IMR-90 (cell line): Measurements from ENCODE around the gene MRPL50. TPM values are rescaled to one million over a fixed set of nuclear protein-coding genes. Genes with fewer than 3 reads are reported as not detected.

Experiments used
- ATAC-seq: fragments of 200-7000 bp; cut with Tn5 transposase; 2 replicates; pipeline ENCODE4 v1.9.1; 2020; ENCODE audit warnings: low read depth, mild to moderate bottlenecking, moderate library complexity
- BruUV-seq: library from RNA; stranded (reverse); fragments of 400-500 nt; replicated peaks from 2 replicates; lab custom pipeline; 2021; lab: Mats Ljungman, UMichigan
- CTCF ChIA-PET: fragments of 300-600 bp; formaldehyde crosslinking; extraction: SDS; loops from one replicate; lab custom pipeline; 2021; ENCODE audit warnings: antibody characterized with exemption; lab: Yijun Ruan, JAX
- POLR2A ChIA-PET: fragments of 300-600 bp; sonication (Branson Sonifier 250); formaldehyde crosslinking; loops from one replicate; lab custom pipeline; 2022; ENCODE audit warnings: antibody characterized with exemption; ENCODE audit not compliant: unreplicated experiment; lab: Charles Lee
- DNase-seq: peaks from one replicate; pipeline ENCODE4 v3.0.0; 2013
- H2AFZ ChIP-seq: replicated peaks from 2 replicates; pipeline ENCODE3; 2013; ENCODE audit warnings: low read length, mild to moderate bottlenecking; ENCODE audit not compliant: poor library complexity
- H2AK5ac ChIP-seq: 2 replicates; pipeline ENCODE4 v1.6.1; 2013; ENCODE audit warnings: low read depth, low read length, inconsistent platforms
- H2AK9ac ChIP-seq: replicated peaks from 2 replicates; pipeline ENCODE3; 2013; ENCODE audit warnings: mild to moderate bottlenecking, low read depth, low read length, moderate library complexity; ENCODE audit not compliant: poor library complexity
- H2BK120ac ChIP-seq: 2 replicates; pipeline ENCODE4 v1.6.1; 2013; ENCODE audit warnings: low read depth, low read length, inconsistent platforms
- H2BK15ac ChIP-seq: 3 replicates; pipeline ENCODE4 v1.6.1; 2013; ENCODE audit warnings: low read depth, low read length, inconsistent platforms
- H2BK20ac ChIP-seq: 2 replicates; pipeline ENCODE4 v1.6.1; 2013; ENCODE audit warnings: low read depth, mild to moderate bottlenecking, inconsistent platforms, low read length, moderate library complexity
- H2BK5ac ChIP-seq: 2 replicates; pipeline ENCODE4 v1.6.1; 2013; ENCODE audit warnings: mild to moderate bottlenecking, low read depth, low read length, inconsistent platforms; ENCODE audit not compliant: poor library complexity, severe bottlenecking
- H3K14ac ChIP-seq: replicated peaks from 2 replicates; pipeline ENCODE4 v1.6.1; 2013; ENCODE audit warnings: low read depth, low read length, inconsistent platforms
- H3K18ac ChIP-seq: 2 replicates; pipeline ENCODE4 v1.6.1; 2013; ENCODE audit warnings: low read depth, low read length, control low read depth
- H3K23ac ChIP-seq: 2 replicates; pipeline ENCODE4 v1.6.1; 2013; ENCODE audit warnings: low read depth, low read length, inconsistent platforms
- H3K27ac ChIP-seq: 2 replicates; pipeline ENCODE4 v1.5.1; 2013; ENCODE audit warnings: mild to moderate bottlenecking, control low read depth, low read length; ENCODE audit not compliant: insufficient read depth
- H3K27me3 ChIP-seq: 2 replicates; pipeline ENCODE4 v1.6.1; 2013; ENCODE audit warnings: low read length; ENCODE audit not compliant: control insufficient read depth, insufficient read depth
- H3K36me3 ChIP-seq: 2 replicates; pipeline ENCODE4 v1.6.1; 2013; ENCODE audit warnings: low read length, mixed read lengths; ENCODE audit not compliant: control insufficient read depth, insufficient read depth
- H3K4ac ChIP-seq: 2 replicates; pipeline ENCODE4 v1.6.1; 2013; ENCODE audit warnings: low read depth, low read length, inconsistent platforms
- H3K4me1 ChIP-seq: 2 replicates; pipeline ENCODE4 v1.6.1; 2013; ENCODE audit warnings: low read length, mixed read lengths; ENCODE audit not compliant: control insufficient read depth, insufficient read depth
- H3K4me2 ChIP-seq: 2 replicates; pipeline ENCODE4 v1.6.1; 2013; ENCODE audit warnings: low read depth, mild to moderate bottlenecking, control low read depth, low read length, moderate library complexity
- H3K4me3 ChIP-seq: 2 replicates; pipeline ENCODE4 v1.5.1; 2013; ENCODE audit warnings: low read depth, mild to moderate bottlenecking, control low read depth, low read length, moderate library complexity; ENCODE audit not compliant: insufficient read depth
- H3K56ac ChIP-seq: 2 replicates; pipeline ENCODE4 v1.6.1; 2013; ENCODE audit warnings: low read length, inconsistent platforms; ENCODE audit not compliant: insufficient read depth; ENCODE audit errors: extremely low read depth
- H3K79me1 ChIP-seq, 2 experiments: 2 replicates each; pipeline ENCODE4 v1.6.1; 2013; ENCODE audit warnings: low read length in 2 of 2, inconsistent platforms in 1 of 2, low read depth in 1 of 2
- H3K9ac ChIP-seq: 2 replicates; pipeline ENCODE4 v1.6.1; 2013; ENCODE audit warnings: low read depth, low read length, control low read depth
- H3K9me1 ChIP-seq: 2 replicates; pipeline ENCODE4 v1.6.1; 2013; ENCODE audit warnings: low read length, inconsistent platforms; ENCODE audit not compliant: insufficient read depth
- H3K9me3 ChIP-seq: 2 replicates; pipeline ENCODE4 v1.6.1; 2013; ENCODE audit warnings: low read length; ENCODE audit not compliant: control insufficient read depth, insufficient read depth
- H4K20me1 ChIP-seq: 2 replicates; pipeline ENCODE4 v1.6.1; 2013; ENCODE audit warnings: low read length, inconsistent platforms; ENCODE audit not compliant: insufficient read depth
- H4K5ac ChIP-seq: 2 replicates; pipeline ENCODE4 v1.6.1; 2013; ENCODE audit warnings: mild to moderate bottlenecking, low read depth, low read length, control low read depth
- H4K8ac ChIP-seq, 2 experiments: 2 replicates each; pipeline ENCODE4 v1.6.1; 2013; ENCODE audit warnings: low read depth in 2 of 2, low read length in 2 of 2, control low read depth in 1 of 2, inconsistent platforms in 1 of 2
- H4K91ac ChIP-seq: 2 replicates; pipeline ENCODE4 v1.6.1; 2013; ENCODE audit warnings: low read depth, low read length, inconsistent platforms; ENCODE audit not compliant: insufficient read depth
- BHLHE40 ChIP-seq: fragments of 150-350 bp; IDR thresholded peaks from 2 replicates; pipeline ENCODE4 v1.6.1; 2016; ENCODE audit warnings: mild to moderate bottlenecking, low read depth, low read length
- CEBPB ChIP-seq: IDR thresholded peaks from 2 replicates; pipeline ENCODE4 v1.6.1; 2012; ENCODE audit warnings: low read depth, low read length, improper control_type of control experiment
- ELK1 ChIP-seq: fragments of 150-350 bp; IDR thresholded peaks from 2 replicates; pipeline ENCODE4 v1.6.1; 2016; ENCODE audit warnings: low read depth, mild to moderate bottlenecking, low read length, moderate library complexity, borderline replicate concordance
- MAFK ChIP-seq: IDR thresholded peaks from 2 replicates; pipeline ENCODE4 v1.6.1; 2012; ENCODE audit warnings: low read depth, low read length, improper control_type of control experiment
- MXI1 ChIP-seq: IDR thresholded peaks from 2 replicates; pipeline ENCODE4 v1.6.1; 2012; ENCODE audit warnings: low read depth, mild to moderate bottlenecking, low read length, moderate library complexity, borderline replicate concordance
- POLR2A ChIP-seq: IDR thresholded peaks from 2 replicates; pipeline ENCODE4 v1.6.1; 2012; ENCODE audit warnings: mild to moderate bottlenecking, low read depth, low read length
- RAD21 ChIP-seq: IDR thresholded peaks from 2 replicates; pipeline ENCODE4 v1.6.1; 2012; ENCODE audit warnings: low read length, improper control_type of control experiment
- RCOR1 ChIP-seq: IDR thresholded peaks from 2 replicates; pipeline ENCODE4 v1.6.1; 2012; ENCODE audit warnings: mild to moderate bottlenecking, low read length, improper control_type of control experiment; ENCODE audit not compliant: insufficient replicate concordance
- RFX5 ChIP-seq: IDR thresholded peaks from 2 replicates; pipeline ENCODE4 v1.8.0; 2012; ENCODE audit warnings: low read depth, mild to moderate bottlenecking, low read length, moderate library complexity
- SMC3 ChIP-seq: fragments of 150-350 bp; IDR thresholded peaks from 2 replicates; pipeline ENCODE4 v1.6.1; 2016; ENCODE audit warnings: low read depth, mild to moderate bottlenecking, antibody characterized with exemption, low read length, moderate library complexity
- dilution Hi-C: fragments of 300-500 bp; cut with HindIII; formaldehyde crosslinking; loops from one replicate; pipeline ENCODE4 v1.14.3; 2018; ENCODE audit warnings: low sequenced_read_pairs; ENCODE audit not compliant: unreplicated experiment
- in situ Hi-C: fragments of 300-500 bp; cut with MboI; formaldehyde crosslinking; loops from 3 replicates; pipeline ENCODE4 v1.14.3; 2019; ENCODE audit warnings: low sequenced_read_pairs, inconsistent platforms, mixed read lengths
- intact Hi-C: fragments of 100-400 bp; cut with micrococcal nuclease; formaldehyde crosslinking; loops from 2 replicates; pipeline ENCODE4 v1.10.0; 2022
- polyA plus RNA-seq, 3 experiments: library from polyadenylated mRNA; depleted of rRNA; stranded (reverse); fragments of >200 nt; gene quantifications; 2 replicates each; pipeline ENCODE4 v1.2.3, GENCODE V29; 2012; ENCODE audit warnings: low replicate concordance in 1 of 3
- total RNA-seq: library from RNA; depleted of rRNA; stranded (reverse); fragments of >200 nt; gene quantifications from 2 replicates; pipeline ENCODE4 v1.2.3, GENCODE V29; 2012
- TF ChIP-seq, protein P1 (sequence below): fragments of 150-350 bp; IDR thresholded peaks from 2 replicates; pipeline ENCODE4 v1.6.1; 2017; ENCODE audit warnings: mild to moderate bottlenecking, antibody characterized with exemption, low read length, low read depth

Gene MRPL50
- total and polyA plus RNA-seq, 2 of the 4 experiments (the other 2 are of a cell fraction) = 7.5 to 8.6 TPM

- no peak overlapping the region for H2AK5ac ChIP-seq
- no peak overlapping the region for H2BK15ac ChIP-seq
- no peak overlapping the region for H3K23ac ChIP-seq
- H3K14ac ChIP-seq = no peak overlapping the region
- no peak overlapping the region for H2BK20ac ChIP-seq
- no peak overlapping the region for H2BK5ac ChIP-seq
- H4K20me1 ChIP-seq = no peaks in the 10 kb centered on the region
- no peaks in the 10 kb centered on the region for H3K79me1 ChIP-seq
- no peak overlapping the region for H3K4me2 ChIP-seq
- H3K27ac ChIP-seq = no peak overlapping the region
- H3K4me1 ChIP-seq = no peaks in the 10 kb centered on the region
- ChIA-PET CTCF (interaction anchor here (1.5 kb wide), 1 partner anchor 17 kb away, joined by 4 read pairs; no protein-coding TSS in a partner anchor), POLR2A (no interaction called here)
- BruUV-seq = no TSS peak
- ATAC-seq (no peak), DNase-seq (no peak)
- no peaks in the 10 kb centered on the region for H3K9me1 ChIP-seq
- TF ChIP-seq MAFK = no peak
- no peak for TF ChIP-seq CEBPB
- no peak for TF ChIP-seq POLR2A
- TF ChIP-seq BHLHE40 = no peak
- TF ChIP-seq SMC3 = no peak
- TF ChIP-seq RCOR1 = no peak
- TF ChIP-seq ELK1 = no peak
- no peak for TF ChIP-seq RFX5
- no peak for TF ChIP-seq MXI1
- TF ChIP-seq RAD21 = no peak
- TF ChIP-seq, protein P1, sequence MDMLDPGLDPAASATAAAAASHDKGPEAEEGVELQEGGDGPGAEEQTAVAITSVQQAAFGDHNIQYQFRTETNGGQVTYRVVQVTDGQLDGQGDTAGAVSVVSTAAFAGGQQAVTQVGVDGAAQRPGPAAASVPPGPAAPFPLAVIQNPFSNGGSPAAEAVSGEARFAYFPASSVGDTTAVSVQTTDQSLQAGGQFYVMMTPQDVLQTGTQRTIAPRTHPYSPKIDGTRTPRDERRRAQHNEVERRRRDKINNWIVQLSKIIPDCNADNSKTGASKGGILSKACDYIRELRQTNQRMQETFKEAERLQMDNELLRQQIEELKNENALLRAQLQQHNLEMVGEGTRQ = no peak
- H3K4ac ChIP-seq = no peak overlapping the region
- H3K4me3 ChIP-seq = no peak overlapping the region
- no peak overlapping the region for H3K18ac ChIP-seq
- no peak overlapping the region for H3K9ac ChIP-seq
- H3K27me3 ChIP-seq = peaks cover under 1% of the 10 kb centered on the region; the same call in 1 of the 2 replicates
- no peaks in the 10 kb centered on the region for H3K36me3 ChIP-seq
- no peak overlapping the region for H3K56ac ChIP-seq
- in situ Hi-C loops = no loop called here
- H2BK120ac ChIP-seq = no peak overlapping the region
- H4K91ac ChIP-seq = no peak overlapping the region
- intact Hi-C loops = no loop called here
- H2AK9ac ChIP-seq = no peak overlapping the region
- no peaks in the 10 kb centered on the region for H3K9me3 ChIP-seq
- dilution Hi-C loops = no loop called here
- H2AFZ ChIP-seq = no peak overlapping the region
- no peak overlapping the region for H4K8ac ChIP-seq
- no peak overlapping the region for H4K5ac ChIP-seq
Measured at GRCh38 chr9:101432171-101432570, 33.8 kb upstream of the MRPL50 start.
